K562 (cell line): ENCODE measurements around the gene UFC1. TPM values are rescaled to one million over a fixed set of nuclear protein-coding genes. Genes with fewer than 3 reads are reported as not detected.
A peak's percentile ranks its signal among the peaks of the same experiment; 100 is the strongest.

Experiments used
- AFF4 ChIP-seq: sonication (generic); formaldehyde crosslinking; IDR thresholded peaks from 2 replicates; pipeline ENCODE4 v1.8.0; 2023; ENCODE audit warnings: mild to moderate bottlenecking, missing genetic modification reagents
- BRD4 ChIP-seq: fragments of 200-600 bp; sonication (generic); IDR thresholded peaks from 2 replicates; pipeline ENCODE4 v1.6.1; 2017; ENCODE audit warnings: inconsistent platforms
- CBX3 ChIP-seq, 2 experiments: IDR thresholded peaks; 1 replicate in 1 of 2; 2 replicates in 1 of 2; pipeline ENCODE4 v1.6.1; 2012; ENCODE audit warnings: inconsistent platforms in 2 of 2, low read length in 2 of 2, borderline replicate concordance in 1 of 2, control low read depth in 1 of 2
- CBX5 ChIP-seq: IDR thresholded peaks from 2 replicates; pipeline ENCODE4 v1.6.1; 2014; ENCODE audit warnings: low read depth, borderline replicate concordance
- ETS2 ChIP-seq: IDR thresholded peaks from 2 replicates; pipeline ENCODE4 v1.6.1; 2016; ENCODE audit warnings: borderline replicate concordance, missing genetic modification characterization, mild to moderate bottlenecking, moderate library complexity, missing compliant biosample characterization; ENCODE audit not compliant: poor library complexity, severe bottlenecking
- ETV6 ChIP-seq, 3 experiments: fragments of 150-350 bp in 1 of 3; sonication (generic) in 1 of 3; formaldehyde crosslinking in 1 of 3; IDR thresholded peaks; 2 replicates each; pipeline versions ENCODE4 v1.6.1 to v1.8.0; 2014 to 2022; ENCODE audit warnings: borderline replicate concordance in 2 of 3, low read depth in 2 of 3, antibody characterized with exemption in 1 of 3, low read length in 1 of 3, mild to moderate bottlenecking in 1 of 3, missing genetic modification reagents in 1 of 3
- HCFC1 ChIP-seq: IDR thresholded peaks from 2 replicates; pipeline ENCODE4 v1.6.1; 2012; ENCODE audit warnings: low read depth, low read length, improper control_type of control experiment
- MEIS2 ChIP-seq: fragments of 450-650 bp; IDR thresholded peaks from 2 replicates; pipeline ENCODE4 v1.6.1; 2014; ENCODE audit warnings: mild to moderate bottlenecking; ENCODE audit not compliant: partially characterized antibody
- MTA3 ChIP-seq: fragments of 450-650 bp; formaldehyde crosslinking; IDR thresholded peaks from 2 replicates; pipeline ENCODE4 v1.6.1; 2017; ENCODE audit warnings: mild to moderate bottlenecking, borderline replicate concordance
- NCOA6 ChIP-seq: fragments of 450-650 bp; IDR thresholded peaks from 2 replicates; pipeline ENCODE4 v1.6.1; 2017; ENCODE audit warnings: mild to moderate bottlenecking
- SPI1 ChIP-seq: IDR thresholded peaks from 2 replicates; pipeline ENCODE4 v1.6.1; 2011; ENCODE audit warnings: low read depth, low read length, control low read depth, borderline replicate concordance
- TEAD1 ChIP-seq, 2 experiments: fragments of 450-650 bp in 1 of 2; sonication (generic) in 1 of 2; formaldehyde crosslinking; IDR thresholded peaks; 2 replicates each; pipeline versions ENCODE4 v1.4.0 to v1.8.0; 2020 to 2022; ENCODE audit warnings: mild to moderate bottlenecking in 2 of 2, missing genetic modification reagents in 1 of 2
- THRB ChIP-seq: fragments of 450-650 bp; formaldehyde crosslinking; conservative IDR thresholded peaks from 2 replicates; pipeline ENCODE4 v1.4.0; 2022; ENCODE audit warnings: mild to moderate bottlenecking, missing genetic modification characterization
- ZBTB49 ChIP-seq: sonication (generic); formaldehyde crosslinking; IDR thresholded peaks from 2 replicates; pipeline ENCODE4 v1.8.0; 2022; ENCODE audit warnings: missing genetic modification reagents, mild to moderate bottlenecking, borderline replicate concordance
- ZKSCAN1 ChIP-seq: fragments of 150-350 bp; IDR thresholded peaks from 2 replicates; pipeline ENCODE4 v1.6.1; 2016; ENCODE audit warnings: low read depth, low read length
- ZNF232 ChIP-seq: sonication (generic); formaldehyde crosslinking; IDR thresholded peaks from 2 replicates; pipeline ENCODE4 v1.8.0; 2022; ENCODE audit warnings: mild to moderate bottlenecking, missing genetic modification reagents
- ZNF644 ChIP-seq: fragments of 200-800 bp; sonication (Bioruptor generic); IDR thresholded peaks from 2 replicates; pipeline ENCODE4 v1.6.1; 2016; ENCODE audit warnings: low read depth, missing genetic modification characterization, missing compliant biosample characterization
- ZNF79 ChIP-seq: fragments of 250-450 bp; sonication (Bioruptor Pico); IDR thresholded peaks from 2 replicates; pipeline ENCODE4 v1.4.0; 2020; ENCODE audit warnings: low read depth, mild to moderate bottlenecking, moderate library complexity
- polyA plus RNA-seq, 8 experiments: library from polyadenylated mRNA; depleted of rRNA in 4 of 8; stranded (reverse) in 5 of 8; unstranded in 3 of 8; fragments of >200 nt; fragmentation: Nextera tagmentation in 2 of 8; fragmentation: Illumina TruSeq in 1 of 8; extraction: Ambion mirVana in 2 of 8; extraction: Trizol in 1 of 8; gene quantifications; 2 replicates each; pipeline versions ENCODE4 v1.2.1 to v1.2.3, GENCODE V29; 2011 to 2014; ENCODE audit warnings: inconsistent platforms in 1 of 8, missing spikeins in 1 of 8
- total RNA-seq, 7 experiments: library from RNA; depleted of rRNA in 6 of 7; stranded (reverse); fragments of >200 nt in 6 of 7; fragmentation: Illumina TruSeq in 2 of 7; extraction: Trizol in 2 of 7; gene quantifications; 2 replicates each; pipeline versions ENCODE4 v1.2.1 to v1.2.3, GENCODE V29; 2011 to 2021; ENCODE audit warnings: low replicate concordance in 1 of 7

UFC1 gene
- total and polyA plus RNA-seq, 9 of the 15 experiments (the other 6 are each of a cell fraction or from before 2014, with no cell fraction given) = 92.8 to 220 (median 161) TPM

- TF ChIP-seq MTA3 (no peak; the same call in 1 of the 2 replicates), TEAD1 (CRISPR knock-in tag; IDR thresholded peaks at IDR 0.05) (peak; percentile 8 to 59; a peak in 1 of 4 replicates), ZNF232 (CRISPR knock-in tag) (no peak), BRD4 (0 out of 2 replicates have a peak, but pooled peaks have one; percentile 20), ZNF79 (0 out of 2 replicates have a peak, but pooled peaks have one; percentile 17), ETV6 (IDR thresholded peaks at IDR 0.05; ENCODE audit: borderline replicate concordance in 1 of 2, low read depth in 2 of 2, low read length in 1 of 2) (0 out of 4 replicates have a peak, but pooled peaks of 1 of the 2 experiments have one; percentile 38), ETV6 (CRISPR knock-in tag; IDR thresholded peaks at IDR 0.05; ENCODE audit: borderline replicate concordance) (no peak), THRB (no peak), ETS2 (tag) (no peak), MEIS2 (no peak), SPI1 (peak; percentile 71; the same call in 1 of the 2 replicates), ZKSCAN1 (no peak), ZBTB49 (CRISPR knock-in tag) (no peak), AFF4 (0 out of 2 replicates have a peak, but pooled peaks have one; percentile 2), CBX5 (no peak), NCOA6 (no peak), CBX3 (IDR thresholded peaks at IDR 0.05; ENCODE audit: borderline replicate concordance in 1 of 2, low read length in 2 of 2) (0 out of 3 replicates have a peak, but pooled peaks of 1 of the 2 experiments have one; percentile 10), ZNF644 (0 out of 2 replicates have a peak, but pooled peaks have one; percentile 33), HCFC1 (no peak)
Measured at GRCh38 chr1:161200992-161201835, 47.4 kb downstream of the UFC1 start (continued).
